ENCODE data around the gene HIGD1A. TPM values are rescaled to one million over a fixed set of nuclear protein-coding genes. Genes with fewer than 3 reads are reported as not detected.

Gene HIGD1A
- 193 and 197 TPM in 2 replicates for total RNA-seq

GRCh38 chr3:42804106-42804830 is at the start of gene HIGD1A:
Gene HIGD1A (minus strand): TSS chr3:42804490. CDS start chr3:42794253, 10,237 bp downstream.

GRCh38 chr3:42809202-42809601 is 4.9 kb upstream of the HIGD1A start, which contains the start of gene ACKR2:
Gene ACKR2 (plus strand): TSS chr3:42809445. CDS start chr3:42864503, 55,058 bp downstream.

GRCh38 chr3:42772670-42773408 is 31.5 kb downstream of the HIGD1A start, which contains the start of gene CCDC13:
Gene CCDC13 (minus strand): TSS chr3:42773253. CDS start chr3:42758345, 14,908 bp downstream.

Other genes with a start within 250 kb of the HIGD1A start
- gene SEC22C, start 222.5 kb downstream of the HIGD1A start, total RNA-seq: 67.2 and 101 TPM in 2 replicates
- gene SS18L2, start 213.6 kb downstream of the HIGD1A start, total RNA-seq: 39.6 and 49.7 TPM in 2 replicates
- gene NKTR, start 203.8 kb downstream of the HIGD1A start, total RNA-seq: 40.3 and 61.4 TPM in 2 replicates
- gene ZBTB47, start 150.8 kb downstream of the HIGD1A start, total RNA-seq: 12.2 and 13.6 TPM in 2 replicates
- gene KLHL40, start 119.0 kb downstream of the HIGD1A start, total RNA-seq: not detected in 2 replicates
- gene HHATL, start 101.7 kb downstream of the HIGD1A start, total RNA-seq: not detected in 2 replicates
- 1.3 TPM in 1 of 2 replicates, not detected in the other for gene CCDC13, start 31.2 kb downstream of the HIGD1A start, total RNA-seq
- gene ACKR2, start 5.0 kb upstream of the HIGD1A start, total RNA-seq: not detected in 2 replicates
- gene CYP8B1, start 71.4 kb upstream of the HIGD1A start, total RNA-seq: not detected in 2 replicates
- gene ZNF662, start 101.7 kb upstream of the HIGD1A start, total RNA-seq: 0.76 and 0.97 TPM in 2 replicates
- not detected in 2 replicates for gene GASK1A, start 174.8 kb upstream of the HIGD1A start, total RNA-seq